Keratinocyte (primary cell): ENCODE measurements around the gene PLXNA2. TPM values are rescaled to one million over a fixed set of nuclear protein-coding genes. Genes with fewer than 3 reads are reported as not detected.

ENCODE experiments used
- DNase-seq: peaks from one replicate; pipeline ENCODE4 v3.0.0-alpha.2; 2011; ENCODE audit warnings: low read depth, missing footprints, low spot score
- FAIRE-seq: peaks from 2 replicates; lab custom pipeline; 2011; peaks lifted over from hg19 to GRCh38; lab: Jason Lieb, UNC
- H2AFZ ChIP-seq: 2 replicates; pipeline ENCODE4 v1.6.0; 2012; ENCODE audit warnings: low read length, control low read depth, inconsistent platforms; ENCODE audit not compliant: control insufficient read depth
- H3K27ac ChIP-seq: 2 replicates; pipeline ENCODE4 v1.5.1; 2011; ENCODE audit warnings: low read length; ENCODE audit not compliant: control insufficient read depth, insufficient read depth
- H3K27me3 ChIP-seq: 3 replicates; pipeline ENCODE4 v1.6.0; 2011; ENCODE audit warnings: low read length; ENCODE audit not compliant: control insufficient read depth, insufficient read depth; ENCODE audit errors: extremely low read depth
- H3K36me3 ChIP-seq, 2 experiments: 2 replicates in 1 of 2; 3 replicates in 1 of 2; pipeline ENCODE4 v1.5.1; 2011; ENCODE audit warnings: low read length in 2 of 2, mild to moderate bottlenecking in 1 of 2; ENCODE audit not compliant: control insufficient read depth in 2 of 2, insufficient read depth in 2 of 2; ENCODE audit errors: extremely low read depth in 1 of 2
- H3K4me1 ChIP-seq: 3 replicates; pipeline ENCODE4 v1.5.1; 2011; ENCODE audit warnings: low read length; ENCODE audit not compliant: control insufficient read depth, insufficient read depth; ENCODE audit errors: extremely low read depth
- H3K4me2 ChIP-seq: 3 replicates; pipeline ENCODE4 v1.6.0; 2011; ENCODE audit warnings: low read depth, low read length; ENCODE audit not compliant: control insufficient read depth, insufficient read depth; ENCODE audit errors: extremely low read depth
- H3K4me3 ChIP-seq, 3 experiments: fragments of 200-600 bp in 1 of 3; sonication (generic) in 1 of 3; 2 replicates in 2 of 3; 3 replicates in 1 of 3; pipeline ENCODE4 v1.5.1; 2011 to 2016; ENCODE audit warnings: low read length in 3 of 3, mild to moderate bottlenecking in 3 of 3, control low read depth in 2 of 3, inconsistent platforms in 1 of 3, low read depth in 1 of 3, mixed read lengths in 1 of 3, mixed run types in 1 of 3, moderate library complexity in 1 of 3; ENCODE audit not compliant: control insufficient read depth in 2 of 3, insufficient read depth in 2 of 3; ENCODE audit errors: extremely low read depth in 1 of 3
- H3K79me2 ChIP-seq: 2 replicates; pipeline ENCODE4 v1.6.0; 2012; ENCODE audit warnings: low read length; ENCODE audit not compliant: control insufficient read depth, insufficient read depth
- H3K9ac ChIP-seq: 3 replicates; pipeline ENCODE4 v1.6.0; 2011; ENCODE audit warnings: low read length; ENCODE audit not compliant: control insufficient read depth, insufficient read depth; ENCODE audit errors: extremely low read depth
- H3K9me1 ChIP-seq: 3 replicates; pipeline ENCODE4 v1.6.0; 2011; ENCODE audit warnings: low read length; ENCODE audit not compliant: control insufficient read depth, insufficient read depth; ENCODE audit errors: extremely low read depth
- H3K9me3 ChIP-seq: 2 replicates; pipeline ENCODE4 v1.5.1; 2012; ENCODE audit warnings: low read depth, low read length; ENCODE audit not compliant: control insufficient read depth
- H4K20me1 ChIP-seq: 3 replicates; pipeline ENCODE4 v1.6.0; 2011; ENCODE audit warnings: low read length; ENCODE audit not compliant: control insufficient read depth, insufficient read depth; ENCODE audit errors: extremely low read depth
- CTCF ChIP-seq, 3 experiments: IDR thresholded peaks in 1 of 3; conservative IDR thresholded peaks in 1 of 3; optimal IDR thresholded peaks in 1 of 3; 2 replicates in 2 of 3; 3 replicates in 1 of 3; pipeline versions ENCODE3 to v1.5.1; 2011; ENCODE audit warnings: low read length in 3 of 3, mild to moderate bottlenecking in 3 of 3, moderate library complexity in 2 of 3, control low read depth in 1 of 3, inconsistent platforms in 1 of 3; ENCODE audit not compliant: insufficient read depth in 2 of 3; ENCODE audit errors: extremely low read depth in 1 of 3
- EZH2 ChIP-seq: IDR thresholded peaks from one replicate; pipeline ENCODE4 v1.6.1; 2012; ENCODE audit warnings: inconsistent platforms, mild to moderate bottlenecking, low read length, moderate library complexity
- dilution Hi-C: fragments of 300-500 bp; cut with MboI; formaldehyde crosslinking; loops from one replicate; pipeline ENCODE4 v1.7.0; 2020; ENCODE audit warnings: low sequenced_read_pairs; ENCODE audit not compliant: extremely low pct_ligation_motif_present
- polyA plus RNA-seq, 5 experiments: library from polyadenylated mRNA; depleted of rRNA in 3 of 5; stranded (reverse) in 3 of 5; stranded (forward) in 1 of 5; unstranded in 1 of 5; fragments of >200 nt; gene quantifications; 1 replicate in 1 of 5; 2 replicates in 3 of 5; 3 replicates in 1 of 5; pipeline versions ENCODE4 v1.2.1 to v1.2.3, GENCODE V29; 2011 to 2012; ENCODE audit warnings: missing spikeins in 2 of 5, low read depth in 1 of 5, low replicate concordance in 1 of 5

Gene PLXNA2
- polyA plus RNA-seq, 1 donor (not counting 4 experiments of a cell fraction or from before 2014, with no cell fraction given): 6.7 TPM

- H3K4me3 ChIP-seq: no peak overlapping the region
- H3K4me2 ChIP-seq: no peak overlapping the region
- H2AFZ ChIP-seq: no peak overlapping the region
- no peak for TF ChIP-seq CTCF (optimal IDR thresholded peaks at IDR 0.05 in 1 of 3, IDR thresholded peaks at IDR 0.05 in 1 of 3, conservative IDR thresholded peaks at IDR 0.05 in 1 of 3; ENCODE audit: extremely low read depth in 1 of 3, insufficient read depth in 2 of 3, low read length in 3 of 3)
- no peak for TF ChIP-seq EZH2
- H3K27ac ChIP-seq: no peak overlapping the region
- no peaks in the 10 kb centered on the region for H3K79me2 ChIP-seq
- no peaks in the 10 kb centered on the region for H3K36me3 ChIP-seq
- no peaks in the 10 kb centered on the region for H3K4me1 ChIP-seq
- no peak for DNase-seq
- no peak overlapping the region for H3K9ac ChIP-seq
- no peaks in the 10 kb centered on the region for H3K9me1 ChIP-seq
- H4K20me1 ChIP-seq: no peaks in the 10 kb centered on the region
- H3K9me3 ChIP-seq: no peaks in the 10 kb centered on the region
- dilution Hi-C loops: no loop called here
- no peak for FAIRE-seq
- peaks cover 6% of the 10 kb centered on the region for H3K27me3 ChIP-seq
Measured at GRCh38 chr1:207999972-208000371, 244.2 kb downstream of the PLXNA2 start.

- no peak overlapping the region for H3K4me3 ChIP-seq
- no peak for DNase-seq
- FAIRE-seq: no peak
- H3K79me2 ChIP-seq: no peaks in the 10 kb centered on the region
- no peak overlapping the region for H2AFZ ChIP-seq
- H3K9me3 ChIP-seq: no peaks in the 10 kb centered on the region
- TF ChIP-seq EZH2: no peak
- no peak for TF ChIP-seq CTCF (optimal IDR thresholded peaks at IDR 0.05 in 1 of 3, IDR thresholded peaks at IDR 0.05 in 1 of 3, conservative IDR thresholded peaks at IDR 0.05 in 1 of 3; ENCODE audit: extremely low read depth in 1 of 3, insufficient read depth in 2 of 3, low read length in 3 of 3)
- no peaks in the 10 kb centered on the region for H3K4me1 ChIP-seq
- no peak overlapping the region for H3K4me2 ChIP-seq
- no peaks in the 10 kb centered on the region for H3K9me1 ChIP-seq
- H4K20me1 ChIP-seq: no peaks in the 10 kb centered on the region
- H3K9ac ChIP-seq: no peak overlapping the region
- no peak overlapping the region for H3K27ac ChIP-seq
- H3K27me3 ChIP-seq: peaks cover 6% of the 10 kb centered on the region
- no peaks in the 10 kb centered on the region for H3K36me3 ChIP-seq
- dilution Hi-C loops: no loop called here
Measured at GRCh38 chr1:207999274-207999915, 244.8 kb downstream of the PLXNA2 start.
